Thyroid gland (tissue), 4 donors: Measurements from ENCODE around the gene CDHR4.

Experiments used
- POLR2A ChIP-seq, 2 donors: fragments of 450-650 bp; IDR thresholded peaks; one replicate each; pipeline ENCODE4 v1.6.1; 2017; ENCODE audit warnings: antibody characterized with exemption in 2 of 2, mild to moderate bottlenecking in 2 of 2, moderate library complexity in 1 of 2
- TF ChIP-seq, protein P1 (sequence below), 6 experiments: fragments of 200-600 bp in 3 of 6; fragments of 450-650 bp in 3 of 6; sonication (generic) in 3 of 6; IDR thresholded peaks; one replicate each; pipeline ENCODE4 v1.5.1; 2016 to 2019; ENCODE audit warnings: antibody characterized with exemption in 6 of 6, mild to moderate bottlenecking in 2 of 6, inconsistent platforms in 1 of 6, moderate library complexity in 1 of 6

DNA sequence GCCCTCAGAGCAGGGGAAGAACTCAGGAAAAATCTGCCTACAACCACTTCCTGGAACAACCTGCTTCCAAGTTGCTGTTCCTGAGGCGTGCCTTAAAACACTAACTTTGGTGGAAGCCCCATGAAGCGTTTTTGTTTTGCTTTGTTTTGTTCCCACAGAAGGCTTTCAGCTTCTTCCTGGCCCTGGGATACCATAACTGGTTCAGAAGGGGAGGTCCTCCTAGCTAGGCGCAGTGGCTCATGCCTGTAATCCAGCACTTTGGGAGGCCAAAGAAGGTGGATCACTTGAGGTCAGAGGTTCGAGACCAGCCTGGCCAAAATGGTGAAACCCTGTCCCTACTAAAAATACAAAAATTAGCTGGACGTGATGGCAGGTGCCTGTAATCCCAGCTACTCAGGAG, 12.1 kb downstream of the CDHR4 start:
- TF ChIP-seq, protein P1, sequence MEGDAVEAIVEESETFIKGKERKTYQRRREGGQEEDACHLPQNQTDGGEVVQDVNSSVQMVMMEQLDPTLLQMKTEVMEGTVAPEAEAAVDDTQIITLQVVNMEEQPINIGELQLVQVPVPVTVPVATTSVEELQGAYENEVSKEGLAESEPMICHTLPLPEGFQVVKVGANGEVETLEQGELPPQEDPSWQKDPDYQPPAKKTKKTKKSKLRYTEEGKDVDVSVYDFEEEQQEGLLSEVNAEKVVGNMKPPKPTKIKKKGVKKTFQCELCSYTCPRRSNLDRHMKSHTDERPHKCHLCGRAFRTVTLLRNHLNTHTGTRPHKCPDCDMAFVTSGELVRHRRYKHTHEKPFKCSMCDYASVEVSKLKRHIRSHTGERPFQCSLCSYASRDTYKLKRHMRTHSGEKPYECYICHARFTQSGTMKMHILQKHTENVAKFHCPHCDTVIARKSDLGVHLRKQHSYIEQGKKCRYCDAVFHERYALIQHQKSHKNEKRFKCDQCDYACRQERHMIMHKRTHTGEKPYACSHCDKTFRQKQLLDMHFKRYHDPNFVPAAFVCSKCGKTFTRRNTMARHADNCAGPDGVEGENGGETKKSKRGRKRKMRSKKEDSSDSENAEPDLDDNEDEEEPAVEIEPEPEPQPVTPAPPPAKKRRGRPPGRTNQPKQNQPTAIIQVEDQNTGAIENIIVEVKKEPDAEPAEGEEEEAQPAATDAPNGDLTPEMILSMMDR (IDR thresholded peaks at IDR 0.05), result no peak
- no peak for TF ChIP-seq POLR2A (IDR thresholded peaks at IDR 0.05)
